GM19351 (cell line): Measurements from ENCODE around the gene THSD4.
"Not testable (repeated sequence)": the region's sequence is repeated elsewhere in the genome, so short reads cannot be mapped to it uniquely, and the experiment has no call there.

Source experiments
- ATAC-seq: cut with Tn5 transposase; IDR thresholded peaks from one replicate; pipeline ENCODE4 v1.9.1; 2021; ENCODE audit warnings: mild to moderate bottlenecking, moderate library complexity; ENCODE audit not compliant: unreplicated experiment

THSD4 gene

GRCh38 chr15:71145648-71146047, 30.4 kb downstream of the THSD4 start:
- ATAC-seq, result no peak

DNA sequence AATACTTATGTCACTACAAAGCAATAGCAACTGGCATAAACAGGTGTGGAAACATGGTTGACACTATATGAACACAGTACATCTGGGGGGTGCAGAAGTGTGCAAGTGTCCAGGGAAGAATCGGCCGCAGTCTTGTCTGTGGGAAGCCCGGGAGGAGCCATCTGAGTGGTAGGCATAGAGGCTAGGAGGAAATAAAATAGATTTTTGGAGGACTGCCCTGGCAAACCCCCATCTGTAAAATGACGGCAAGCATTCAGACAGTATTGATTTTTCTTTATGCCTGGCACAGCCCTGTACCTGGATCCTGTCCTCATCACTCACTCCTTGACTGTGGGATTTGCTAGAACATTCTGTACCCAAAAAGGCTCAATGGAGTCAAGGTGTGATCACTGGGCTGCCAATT, 31.3 kb downstream of the THSD4 start:
- ATAC-seq, result no peak

GRCh38 chr15:71148048-71148447, 32.8 kb downstream of the THSD4 start:
- no peak for ATAC-seq

GRCh38 chr15:71149646-71150557, 34.6 kb downstream of the THSD4 start:
- ATAC-seq, result no peak

DNA sequence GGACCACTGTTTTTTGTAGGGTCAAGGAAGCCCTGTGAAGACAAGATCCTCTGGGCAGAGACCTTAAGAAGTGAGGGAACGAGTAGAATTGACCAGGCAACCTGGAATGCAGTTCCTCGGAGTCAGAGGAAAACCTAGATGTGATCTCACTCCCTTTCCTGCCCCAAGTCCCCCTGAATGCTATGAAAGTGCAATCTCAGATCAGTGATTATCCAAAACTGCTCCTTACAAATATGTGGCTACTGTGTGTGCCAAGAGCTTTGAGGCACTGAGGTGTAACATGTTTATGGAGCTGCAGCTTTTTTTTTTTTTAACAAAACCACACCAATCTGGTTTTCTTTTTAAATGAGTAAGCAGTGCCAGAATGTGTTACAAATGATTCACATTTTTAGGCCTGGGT, 35.8 kb downstream of the THSD4 start:
- ATAC-seq, result no peak

- ATAC-seq, result no peak
These were observed 37.3 kb downstream of the THSD4 start for GRCh38 chr15:71152542-71152941.

DNA sequence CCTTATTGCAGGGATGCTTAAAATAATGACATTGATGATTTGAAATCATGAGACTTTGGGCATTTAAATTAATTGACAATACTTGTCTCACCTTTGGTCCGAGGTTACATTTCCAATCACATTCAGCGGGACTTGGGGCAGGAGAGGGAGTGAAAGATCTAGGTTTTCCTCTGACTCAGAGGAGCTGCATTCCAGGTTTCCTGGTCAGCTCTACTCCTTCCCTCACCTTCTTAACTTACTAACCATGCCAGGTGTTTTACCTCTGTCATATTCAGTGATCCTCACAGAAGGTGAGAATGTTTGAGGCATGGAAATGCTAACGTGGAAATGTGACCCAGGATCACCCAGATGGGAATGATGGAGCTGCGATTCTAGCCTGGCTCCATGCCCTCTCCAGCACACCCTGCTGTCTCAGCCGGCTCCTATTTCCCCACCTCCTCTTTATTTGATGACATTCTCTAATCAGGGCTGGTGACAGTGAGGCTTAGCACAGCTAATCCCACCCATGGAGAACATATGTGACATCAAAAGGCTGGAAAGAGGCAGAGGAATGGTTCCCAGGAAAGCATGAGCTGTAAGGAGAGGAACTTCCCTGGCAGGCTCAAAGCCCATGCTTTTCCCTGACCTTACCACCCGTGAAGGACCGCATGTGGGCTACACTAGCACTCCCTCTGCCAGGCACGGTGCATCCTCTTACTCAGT, 38.7 kb downstream of the THSD4 start:
- no peak for ATAC-seq

GRCh38 chr15:71154607-71155200, 39.4 kb downstream of the THSD4 start:
- no peak for ATAC-seq

DNA sequence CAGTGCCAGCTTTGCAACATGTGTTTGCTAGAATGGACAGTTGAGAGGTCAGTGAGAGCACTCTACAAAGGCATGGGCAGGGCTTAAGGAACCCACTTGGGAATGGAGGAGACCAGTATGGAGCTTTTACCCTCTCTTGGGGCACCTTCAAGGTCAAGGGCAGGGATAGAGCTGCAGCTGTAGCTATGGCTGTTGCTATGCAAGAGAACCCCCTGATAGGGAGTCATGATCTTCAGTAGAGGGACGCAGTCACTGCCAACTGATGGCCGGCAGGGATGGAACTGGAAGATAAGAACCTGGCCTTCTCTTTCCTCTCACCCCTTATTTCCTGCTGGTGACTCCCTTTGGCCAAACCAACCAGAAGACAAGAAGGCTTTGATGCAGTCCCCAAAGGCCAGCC, 40.3 kb downstream of the THSD4 start:
- ATAC-seq, result no peak

GRCh38 chr15:71160976-71161375, 45.7 kb downstream of the THSD4 start:
- no peak for ATAC-seq

DNA sequence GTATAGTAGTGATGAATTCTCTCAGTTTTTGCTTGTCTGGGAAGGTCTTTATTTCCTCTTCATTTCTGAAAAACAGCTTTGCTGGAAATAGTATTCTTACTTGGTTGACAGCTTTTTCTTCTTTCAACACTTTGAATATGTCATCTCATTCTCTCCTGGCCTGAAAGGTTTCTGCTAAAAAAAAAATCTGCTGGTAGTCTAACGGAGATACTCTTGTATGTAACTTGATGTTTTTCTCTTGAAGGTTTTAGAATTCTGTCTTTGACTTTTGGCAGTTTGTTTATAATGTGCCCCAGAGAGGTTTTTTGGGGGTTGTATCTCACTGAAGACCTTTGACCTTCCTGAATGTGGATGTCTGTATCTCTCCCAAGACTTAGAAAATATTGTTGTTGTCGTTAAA, 47.0 kb downstream of the THSD4 start:
- no peak for ATAC-seq

- ATAC-seq, result not testable (repeated sequence)
These were observed 49.3 kb downstream of the THSD4 start for GRCh38 chr15:71164606-71165005.

- no peak for ATAC-seq
These were observed 52.3 kb downstream of the THSD4 start for GRCh38 chr15:71167445-71168165.

DNA sequence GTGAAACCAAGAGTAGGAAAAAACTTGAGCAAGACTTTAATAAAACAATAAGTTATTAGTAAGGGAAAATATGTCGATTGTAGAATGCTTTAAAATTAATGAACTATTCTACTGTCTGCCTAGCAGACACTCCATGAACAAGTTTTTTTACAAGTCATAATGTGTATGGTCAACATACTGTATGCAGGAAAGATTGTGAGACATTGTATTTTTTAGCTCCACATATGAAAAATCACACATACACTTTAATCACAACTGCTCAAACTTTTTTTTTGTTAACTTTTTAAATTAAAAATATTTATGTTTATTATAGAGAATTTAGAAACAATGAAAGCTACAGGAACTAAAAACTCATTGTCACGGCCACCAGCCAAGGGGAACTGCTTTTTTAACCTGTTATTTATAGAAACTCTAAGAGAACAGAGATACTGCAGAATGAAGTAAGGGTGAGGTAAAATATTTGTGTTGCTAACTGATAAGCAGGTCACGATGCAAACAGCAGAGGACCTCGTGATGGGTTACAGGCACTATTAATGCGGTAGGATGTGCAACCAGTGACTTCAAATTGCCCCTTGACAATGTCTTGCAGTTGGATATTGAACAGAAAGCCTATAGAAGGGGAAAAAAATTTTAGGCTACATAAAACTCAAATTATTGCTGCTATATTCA, 53.0 kb downstream of the THSD4 start:
- ATAC-seq, result no peak

DNA sequence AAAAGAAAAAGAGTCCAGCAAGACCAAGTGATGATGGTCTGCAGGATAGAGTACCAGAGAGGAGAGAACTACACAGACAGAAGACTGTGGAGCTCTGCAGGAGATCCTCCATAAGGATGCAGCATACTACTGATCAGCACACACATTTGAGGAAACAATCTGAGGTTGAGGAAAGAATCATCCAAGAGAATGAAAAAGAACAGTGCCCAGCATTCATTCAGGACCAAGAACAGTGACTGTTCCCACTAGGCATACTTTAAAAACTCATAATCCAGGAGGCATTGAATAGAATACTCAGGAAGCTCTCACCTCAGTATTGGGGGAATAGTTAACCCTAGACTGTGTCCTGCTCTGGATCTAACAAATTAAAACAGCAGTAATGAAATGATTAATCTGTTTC, 54.9 kb downstream of the THSD4 start:
- ATAC-seq, result no peak

DNA sequence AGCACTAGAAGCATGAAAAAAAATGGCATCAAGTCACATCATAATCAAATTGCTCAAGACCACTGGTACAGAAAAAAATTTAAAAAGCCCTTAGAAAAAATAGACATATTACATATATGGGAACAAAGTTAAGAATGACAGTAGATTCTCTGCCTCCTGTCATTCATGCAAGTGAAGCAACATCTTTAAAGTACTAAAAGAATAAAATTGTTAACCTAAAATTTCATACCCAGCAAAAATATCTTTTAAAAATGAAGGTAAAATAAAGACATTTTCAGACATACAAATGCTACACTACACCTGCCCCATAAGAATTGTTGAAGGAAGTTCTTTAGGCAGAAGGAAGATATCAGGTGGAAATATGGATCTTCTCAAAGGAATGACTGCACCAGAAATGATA, 55.9 kb downstream of the THSD4 start:
- no peak for ATAC-seq

- not testable (repeated sequence) for ATAC-seq
These were observed 59.1 kb downstream of the THSD4 start for GRCh38 chr15:71174360-71174759.

DNA sequence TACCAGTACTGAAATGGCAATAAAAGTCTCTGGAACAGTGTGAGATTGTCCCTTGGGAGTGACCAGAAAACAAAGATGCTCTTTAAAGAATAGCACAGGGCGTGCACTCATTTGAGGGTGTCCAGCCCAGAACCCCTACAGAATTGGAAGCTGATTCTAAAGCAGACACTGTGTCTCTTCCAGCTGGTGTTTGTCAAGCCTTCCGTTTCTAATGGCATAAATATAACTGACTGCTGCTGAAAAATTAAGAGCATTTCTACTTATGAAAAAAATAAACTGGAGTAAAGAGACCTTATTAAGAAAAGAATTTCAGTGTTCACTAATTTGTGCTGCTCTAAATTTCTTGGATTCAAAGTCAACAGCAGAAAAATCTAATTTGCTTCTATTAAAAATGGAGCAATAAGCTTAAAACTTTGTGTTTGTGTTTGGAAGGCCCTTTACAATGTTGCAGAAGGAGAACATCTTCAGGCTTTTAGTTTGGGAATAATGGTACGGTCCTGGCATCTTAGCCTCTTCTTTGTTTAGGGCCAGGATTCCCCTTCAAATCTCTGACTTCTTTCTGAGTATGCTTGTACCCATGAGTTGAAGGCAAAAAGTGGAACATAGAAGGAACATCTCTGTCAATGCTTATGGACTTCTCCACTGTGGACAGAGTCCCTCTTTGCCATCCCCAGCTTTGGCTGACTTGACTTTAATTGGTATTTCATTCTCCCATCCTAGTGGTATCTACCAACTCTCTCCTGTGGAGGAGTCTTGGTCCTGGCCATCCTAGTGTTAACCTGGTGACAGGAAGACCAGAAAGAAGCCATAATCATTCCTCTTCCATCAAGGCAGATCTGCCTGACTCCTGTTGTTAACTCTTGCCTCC, 65.9 kb downstream of the THSD4 start:
- ATAC-seq, result no peak

GRCh38 chr15:71182522-71182921, 67.3 kb downstream of the THSD4 start:
- ATAC-seq, result no peak

GRCh38 chr15:71183063-71183462, 67.8 kb downstream of the THSD4 start:
- ATAC-seq, result no peak
